Ascending aorta (tissue), 2 donors: Measurements from ENCODE around the gene NUAK2. TPM values are rescaled to one million over a fixed set of nuclear protein-coding genes. Genes with fewer than 3 reads are reported as not detected.

Experiments
- DNase-seq, 2 donors: peaks; one replicate each; pipeline ENCODE4 v3.0.0-alpha.2; 2019; ENCODE audit warnings: low spot score in 2 of 2
- H3K27ac ChIP-seq, 2 donors: fragments of 200-600 bp; sonication (generic); one replicate each; pipeline ENCODE4 v1.5.1; 2016 to 2017; ENCODE audit warnings: mild to moderate bottlenecking in 1 of 2
- H3K27me3 ChIP-seq: fragments of 200-600 bp; sonication (generic); one replicate; pipeline ENCODE4 v1.5.1; 2017
- H3K36me3 ChIP-seq, 2 donors: fragments of 200-600 bp; sonication (generic); one replicate each; pipeline ENCODE4 v1.5.1; 2016
- H3K4me1 ChIP-seq, 2 donors: fragments of 200-600 bp; sonication (generic); one replicate each; pipeline ENCODE4 v1.5.1; 2016 to 2017; ENCODE audit warnings: mild to moderate bottlenecking in 1 of 2
- H3K4me3 ChIP-seq, 2 donors: fragments of 200-600 bp; sonication (generic); one replicate each; pipeline ENCODE4 v1.5.1; 2016 to 2017; ENCODE audit warnings: mild to moderate bottlenecking in 1 of 2
- H3K9me3 ChIP-seq, 2 donors: fragments of 200-600 bp; sonication (generic); one replicate each; pipeline ENCODE4 v1.5.1; 2016
- CTCF ChIP-seq, 3 experiments: fragments of 200-600 bp in 2 of 3; fragments of 450-650 bp in 1 of 3; sonication (generic) in 2 of 3; IDR thresholded peaks; one replicate each; pipeline ENCODE4 v1.5.1; 2016 to 2019; ENCODE audit warnings: antibody characterized with exemption in 3 of 3, mild to moderate bottlenecking in 1 of 3, moderate library complexity in 1 of 3
- intact Hi-C: fragments of 100-400 bp; cut with DNase I; formaldehyde crosslinking; loops from one replicate; pipeline ENCODE4 v1.15.1; 2023
- total RNA-seq: library from RNA; depleted of rRNA; stranded (reverse); fragments of >200 nt; gene quantifications from one replicate; pipeline ENCODE4 v1.1.0, GENCODE V29; 2016

NUAK2 gene
- total RNA-seq, 1 donor from 2014 or later = 0.85 TPM

DNA sequence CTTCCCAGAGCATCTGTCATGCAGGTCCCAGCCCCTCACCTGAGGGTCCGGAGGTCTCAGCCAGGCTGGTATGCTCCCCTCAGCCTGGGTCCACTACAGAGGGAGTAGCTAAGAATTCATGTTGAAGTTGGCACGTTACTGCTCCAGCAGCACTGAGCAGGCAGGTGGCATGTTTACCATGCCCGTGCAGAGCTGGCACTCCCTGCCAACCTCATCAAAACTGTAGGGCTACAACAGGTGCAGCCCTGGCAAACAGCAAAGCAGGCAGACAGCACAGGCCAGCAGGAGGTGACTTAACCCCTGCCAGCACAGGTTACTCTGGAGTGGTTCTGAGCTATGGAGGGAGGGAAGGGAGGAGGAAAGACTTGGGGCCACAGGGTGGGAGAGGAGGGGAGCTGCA is 46.4 kb downstream of the NUAK2 start:
- H3K27ac ChIP-seq = no peak overlapping the region
- TF ChIP-seq CTCF (IDR thresholded peaks at IDR 0.05) = no peak
- no peak for DNase-seq
- H3K4me3 ChIP-seq = no peak overlapping the region
- no peaks in the 10 kb centered on the region for H3K27me3 ChIP-seq
- peaks cover 8 to 12% of the 10 kb centered on the region in 2 donors for H3K36me3 ChIP-seq
- H3K9me3 ChIP-seq = no peaks in the 10 kb centered on the region
- intact Hi-C loops = no loop called here
- no peaks in the 10 kb centered on the region for H3K4me1 ChIP-seq

DNA sequence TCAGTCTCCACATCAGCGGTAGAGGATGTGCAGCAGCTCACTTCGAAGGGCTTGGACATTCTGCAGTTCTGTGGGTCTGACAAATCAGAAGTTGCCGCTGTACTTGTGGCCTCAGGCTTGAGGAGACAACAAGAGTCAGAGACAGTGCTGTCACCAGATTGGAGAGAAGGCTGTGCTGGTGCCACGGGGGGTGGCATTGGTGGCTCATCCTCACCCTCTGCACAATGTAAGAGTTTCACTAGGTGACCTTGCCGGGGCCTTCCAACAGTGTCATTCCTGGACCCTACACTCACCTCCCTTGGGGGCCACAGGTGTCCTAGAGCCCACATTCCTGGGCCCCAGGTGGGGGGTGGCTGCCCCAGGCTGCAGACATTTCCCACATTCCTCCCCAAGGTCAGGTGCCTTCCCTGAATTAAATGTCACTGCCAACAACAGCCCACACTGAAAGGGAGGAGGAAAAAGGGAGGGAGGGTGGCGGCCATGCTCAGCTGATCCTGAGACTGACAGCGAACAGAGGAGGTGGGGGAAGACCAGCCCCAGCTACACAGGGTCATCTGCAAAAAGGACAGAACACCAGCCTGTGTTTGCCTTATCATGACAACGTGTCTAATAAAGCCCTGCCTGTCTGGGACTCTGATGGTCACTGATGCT is 47.4 kb downstream of the NUAK2 start:
- peaks cover 8 to 17% of the 10 kb centered on the region in 2 donors for H3K36me3 ChIP-seq
- TF ChIP-seq CTCF (IDR thresholded peaks at IDR 0.05) = no peak
- intact Hi-C loops = no loop called here
- H3K9me3 ChIP-seq = no peaks in the 10 kb centered on the region
- H3K4me1 ChIP-seq = no peaks in the 10 kb centered on the region
- no peak for DNase-seq
- no peaks in the 10 kb centered on the region for H3K27me3 ChIP-seq
- no peak overlapping the region for H3K4me3 ChIP-seq
- no peak overlapping the region for H3K27ac ChIP-seq

DNA sequence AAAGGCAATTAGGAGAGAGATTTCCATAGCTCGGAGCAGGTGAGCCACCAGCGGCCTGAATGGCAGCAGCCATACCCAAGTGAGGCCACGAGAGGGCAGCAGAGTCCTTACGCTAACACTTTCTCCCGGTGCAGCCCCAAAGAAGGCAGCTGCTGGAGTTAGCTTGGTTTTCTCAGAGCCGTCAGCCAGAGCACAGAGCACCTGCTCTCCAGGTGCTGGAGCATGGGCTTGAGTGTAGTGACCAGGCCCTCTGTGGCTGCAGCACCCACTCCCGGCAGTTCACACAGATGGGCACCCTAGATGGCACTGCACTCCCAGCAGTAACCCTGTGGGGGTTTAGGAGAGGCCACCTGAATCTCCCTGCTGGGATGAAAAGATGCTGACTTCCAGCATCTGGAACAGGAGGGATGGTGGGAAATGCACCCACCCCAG is 48.0 kb downstream of the NUAK2 start:
- H3K27me3 ChIP-seq = no peaks in the 10 kb centered on the region

GRCh38 chr1:205272536-205272935 is 49.0 kb downstream of the NUAK2 start:
- no peak overlapping the region for H3K4me3 ChIP-seq
- no peaks in the 10 kb centered on the region for H3K9me3 ChIP-seq
- no peak for TF ChIP-seq CTCF (IDR thresholded peaks at IDR 0.05)
- no peaks in the 10 kb centered on the region for H3K4me1 ChIP-seq
- no peak for DNase-seq
- intact Hi-C loops = no loop called here
- H3K27me3 ChIP-seq = no peaks in the 10 kb centered on the region
- peaks cover 8 to 18% of the 10 kb centered on the region in 2 donors for H3K36me3 ChIP-seq
- no peak overlapping the region for H3K27ac ChIP-seq

More for the DNA sequence above, 48.0 kb downstream of the NUAK2 start:
- Histone ChIP-seq H3K4me3 (no peak overlapping the region), H3K9me3 (no peaks in the 10 kb centered on the region), H3K36me3 (peaks cover 8 to 18% of the 10 kb centered on the region in 2 donors), H3K4me1 (no peaks in the 10 kb centered on the region), H3K27ac (no peak overlapping the region)
- DNase-seq = peak in 1 of 2 donors; percentile 90
- intact Hi-C loops = loop anchor here (1.0 kb wide), 1 partner anchor 52 kb away; no protein-coding TSS in a partner anchor
- peak; percentile 96 to 99 (median 99) for TF ChIP-seq CTCF (IDR thresholded peaks at IDR 0.05)

- intact Hi-C loops = no loop called here
Observed at GRCh38 chr1:205271745-205272144, 49.8 kb downstream of the NUAK2 start.

More at GRCh38 chr1:205271745-205272144, 49.8 kb downstream of the NUAK2 start:
- Histone ChIP-seq H3K4me3 (no peak overlapping the region), H3K9me3 (no peaks in the 10 kb centered on the region), H3K27ac (no peak overlapping the region), H3K4me1 (no peaks in the 10 kb centered on the region), H3K36me3 (peaks cover 8 to 18% of the 10 kb centered on the region in 2 donors), H3K27me3 (no peaks in the 10 kb centered on the region)
- no peak for DNase-seq
- no peak for TF ChIP-seq CTCF (IDR thresholded peaks at IDR 0.05)
